GM19397 (cell line): ENCODE results near the gene TOPBP1.
"Not testable (repeated sequence)": the region's sequence is repeated elsewhere in the genome, so short reads cannot be mapped to it uniquely, and the experiment has no call there.

Source experiments
- ATAC-seq: cut with Tn5 transposase; IDR thresholded peaks from one replicate; pipeline ENCODE4 v1.9.1; 2021; ENCODE audit warnings: mild to moderate bottlenecking, moderate library complexity; ENCODE audit not compliant: unreplicated experiment

Gene TOPBP1

GRCh38 chr3:133573629-133574194, 88.0 kb downstream of the TOPBP1 start, which contains the start of gene CDV3:
Gene CDV3, plus strand, starts transcription at chr3:133573686. Its CDS starts 359 bp downstream, at chr3:133574045.
- ATAC-seq: peak; percentile 32

GRCh38 chr3:133573054-133573628, 88.6 kb downstream of the TOPBP1 start:
- ATAC-seq: peak; percentile 70

DNA sequence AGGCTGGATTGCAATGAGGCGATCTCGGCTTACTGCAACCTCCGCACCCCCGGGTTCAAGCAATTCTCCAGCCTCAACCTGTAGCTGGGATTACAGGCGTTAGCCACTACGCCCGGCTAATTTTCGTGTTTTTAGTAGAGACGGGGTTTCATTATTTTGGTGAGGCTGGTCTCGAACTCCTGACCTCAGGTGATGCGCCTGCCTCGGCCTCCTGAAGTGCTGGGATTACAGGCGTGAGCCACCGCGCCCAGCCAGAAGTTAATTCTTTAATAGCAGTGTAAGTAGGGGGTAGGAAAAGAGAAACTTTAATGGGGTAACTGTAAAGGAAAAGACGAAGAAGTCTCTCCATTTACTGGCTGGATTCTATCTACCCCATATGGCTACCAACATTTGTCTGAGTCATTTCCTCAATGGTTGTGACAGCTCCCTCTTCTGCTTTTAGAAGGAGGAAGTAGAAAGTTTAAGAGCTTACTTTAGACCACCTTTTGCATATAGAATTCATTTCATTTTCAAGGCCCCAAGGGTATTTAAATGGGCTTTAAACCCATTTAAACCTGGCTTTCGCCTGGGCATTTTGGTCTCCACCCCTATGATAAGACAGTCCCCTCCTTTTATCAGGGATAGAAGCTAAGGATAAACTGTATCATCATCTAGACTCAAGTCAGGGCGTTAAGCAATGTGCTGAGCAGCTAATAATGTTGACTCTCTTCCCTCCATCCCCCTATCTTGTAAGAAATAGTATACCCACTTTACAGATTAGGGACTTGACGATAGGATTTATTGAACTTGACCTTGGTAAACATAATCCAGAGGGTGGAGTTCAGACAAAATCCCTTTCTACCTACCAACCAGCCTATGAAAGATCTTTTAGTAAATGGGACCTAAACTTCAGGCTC, 89.3 kb downstream of the TOPBP1 start:
- no peak for ATAC-seq

DNA sequence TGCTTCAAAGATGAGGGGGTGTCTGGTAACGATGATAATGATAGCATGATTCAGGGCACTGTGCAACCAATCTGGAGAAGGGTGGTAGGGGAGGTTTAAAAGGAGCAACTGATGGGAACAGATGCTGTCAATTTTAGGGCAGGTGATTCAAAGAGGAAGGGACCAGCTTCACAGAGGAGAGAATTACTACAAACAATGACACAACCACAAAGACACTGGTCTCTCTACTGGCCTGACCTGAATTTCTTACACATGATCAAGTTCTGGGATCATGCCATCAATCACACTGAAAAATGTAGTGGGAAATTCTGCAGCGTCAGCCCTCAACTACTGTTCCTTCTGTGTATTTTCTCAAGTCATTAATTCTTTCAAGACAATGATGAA, 90.8 kb downstream of the TOPBP1 start:
- no peak for ATAC-seq

GRCh38 chr3:133570139-133570936, 91.4 kb downstream of the TOPBP1 start:
- no peak for ATAC-seq

DNA sequence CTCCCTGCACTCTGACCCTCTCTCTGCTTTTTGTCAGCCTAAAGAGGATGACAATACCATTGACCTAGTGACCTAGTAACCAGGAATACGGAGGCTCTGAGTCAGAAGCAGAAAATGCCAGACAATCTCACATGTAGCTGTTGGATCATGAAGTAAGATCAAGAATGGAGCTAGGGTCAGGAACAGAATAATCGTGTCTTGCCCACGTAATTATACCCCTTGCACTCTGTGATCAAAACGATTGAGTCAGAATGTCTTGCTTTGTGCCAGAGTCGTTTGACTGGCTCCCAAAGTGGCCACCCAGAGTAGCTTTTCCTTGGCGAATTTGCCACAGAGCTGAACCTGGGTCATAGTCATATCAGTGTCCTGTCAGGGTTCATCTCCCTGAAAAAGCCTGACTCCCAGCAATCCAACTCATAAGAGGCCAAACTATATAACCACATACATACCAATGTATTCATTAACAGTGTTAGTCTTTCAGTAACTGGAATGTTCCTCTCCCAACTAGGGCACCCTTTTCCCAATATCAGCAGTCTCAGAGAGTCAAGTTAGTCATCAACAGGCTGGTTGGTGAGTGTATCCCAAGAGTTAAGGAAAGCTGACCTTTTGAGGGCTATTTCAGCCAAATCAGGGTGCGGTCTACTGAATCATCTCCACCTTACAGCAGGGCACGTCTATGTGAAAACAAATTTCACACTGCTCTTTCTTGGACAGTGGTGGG, 93.3 kb downstream of the TOPBP1 start:
- no peak for ATAC-seq

DNA sequence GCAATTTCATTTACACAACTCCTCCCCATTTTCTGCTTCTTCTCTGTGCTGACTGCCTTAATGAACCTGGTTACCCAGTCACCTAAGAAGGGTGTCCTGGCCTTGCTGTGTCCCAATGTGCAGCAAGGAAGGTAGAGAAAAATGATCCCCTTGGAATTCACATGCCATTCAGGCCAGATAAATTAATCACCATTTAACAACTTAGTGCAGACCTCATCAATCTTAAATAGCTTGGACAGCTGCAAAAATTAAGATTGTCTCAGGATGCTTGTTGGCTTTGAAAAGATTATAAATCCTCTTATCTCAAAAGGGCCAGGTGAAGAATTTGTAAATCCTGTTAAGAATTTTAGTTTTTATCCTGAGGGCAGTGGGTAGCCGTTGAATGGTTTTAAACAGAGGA, 97.9 kb downstream of the TOPBP1 start:
- ATAC-seq: no peak

GRCh38 chr3:133563186-133563591, 98.6 kb downstream of the TOPBP1 start:
- ATAC-seq: no peak

- ATAC-seq: no peak
Observed at GRCh38 chr3:133562376-133562775, 99.4 kb downstream of the TOPBP1 start.

- ATAC-seq: no peak
Observed at GRCh38 chr3:133561679-133562078, 100.1 kb downstream of the TOPBP1 start.

- not testable (repeated sequence) for ATAC-seq
Observed at GRCh38 chr3:133551589-133551988, 110.2 kb downstream of the TOPBP1 start.
